Measurements from ENCODE around the gene SLC17A1. TPM values are rescaled to one million over a fixed set of nuclear protein-coding genes. Genes with fewer than 3 reads are reported as not detected.

The SLC17A1 gene
- total and polyA plus RNA-seq, 2 of the 13 experiments (the other 11 are each of a cell fraction or from before 2014, with no cell fraction given): 0.09 to 2.1 TPM

DNA sequence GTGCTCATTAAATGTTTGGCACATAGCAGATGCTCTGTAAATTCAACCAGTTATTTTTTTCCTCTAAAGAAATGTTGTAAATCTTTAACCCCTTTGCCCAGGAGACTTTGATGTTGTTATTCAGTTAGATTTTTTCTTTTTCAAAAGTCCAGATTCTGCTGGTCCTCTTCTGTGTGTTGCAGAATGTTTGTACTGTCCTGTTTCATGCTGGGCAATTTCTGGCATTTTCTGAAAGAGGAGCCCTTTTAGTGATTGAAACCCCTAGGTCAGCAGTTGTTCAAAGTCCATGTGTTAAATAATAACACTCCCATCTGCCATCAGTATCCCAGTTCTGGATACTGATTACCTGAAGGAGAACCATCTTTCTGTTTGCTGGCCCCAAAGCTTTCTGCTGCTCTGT lies 1.3 kb upstream of the SLC17A1 start (continued):
- TF ChIP-seq THYN1 (CRISPR knock-in tag; IDR thresholded peaks at IDR 0.05; ENCODE audit: borderline replicate concordance, low read depth) (no peak), REL (CRISPR knock-in tag; conservative IDR thresholded peaks at IDR 0.05) (no peak), ZNF768 (CRISPR knock-in tag; IDR thresholded peaks at IDR 0.05) (no peak), CREB1 (IDR thresholded peaks at IDR 0.05) (no peak), CREB1 (CRISPR knock-in tag; IDR thresholded peaks at IDR 0.05) (no peak), ZNF589 (CRISPR knock-in tag; conservative IDR thresholded peaks at IDR 0.05) (no peak), ZNF264 (CRISPR knock-in tag; IDR thresholded peaks at IDR 0.05) (no peak), ZSCAN20 (CRISPR knock-in tag; IDR thresholded peaks at IDR 0.05; ENCODE audit: borderline replicate concordance) (no peak), AKAP8 (CRISPR knock-in tag; IDR thresholded peaks at IDR 0.05) (no peak), NBN (conservative IDR thresholded peaks at IDR 0.05) (no peak), GATAD1 (CRISPR knock-in tag; IDR thresholded peaks at IDR 0.05) (no peak), ZNF678 (CRISPR knock-in tag; IDR thresholded peaks at IDR 0.05) (no peak), DPF2 (CRISPR knock-in tag; IDR thresholded peaks at IDR 0.05; ENCODE audit: borderline replicate concordance, low read depth) (no peak), MATR3 (CRISPR knock-in tag; IDR thresholded peaks at IDR 0.05) (no peak), ZNF792 (CRISPR knock-in tag; IDR thresholded peaks at IDR 0.05) (no peak), RXRA (CRISPR knock-in tag; IDR thresholded peaks at IDR 0.05) (no peak), ZNF614 (CRISPR knock-in tag; IDR thresholded peaks at IDR 0.05; ENCODE audit: borderline replicate concordance) (no peak), FOXA3 (CRISPR knock-in tag; IDR thresholded peaks at IDR 0.05) (peak; percentile 27; the same call in 1 of the 2 replicates), ZSCAN31 (CRISPR knock-in tag; IDR thresholded peaks at IDR 0.05; ENCODE audit: low read depth) (no peak), ZNF496 (CRISPR knock-in tag; IDR thresholded peaks at IDR 0.05; ENCODE audit: insufficient replicate concordance) (no peak), RBAK (CRISPR knock-in tag; IDR thresholded peaks at IDR 0.05) (no peak), HNRNPUL1 (IDR thresholded peaks at IDR 0.05; ENCODE audit: low read depth, low read length) (0 out of 2 replicates have a peak, but pooled peaks have one; percentile 36)
- TF ChIP-seq, protein P1, sequence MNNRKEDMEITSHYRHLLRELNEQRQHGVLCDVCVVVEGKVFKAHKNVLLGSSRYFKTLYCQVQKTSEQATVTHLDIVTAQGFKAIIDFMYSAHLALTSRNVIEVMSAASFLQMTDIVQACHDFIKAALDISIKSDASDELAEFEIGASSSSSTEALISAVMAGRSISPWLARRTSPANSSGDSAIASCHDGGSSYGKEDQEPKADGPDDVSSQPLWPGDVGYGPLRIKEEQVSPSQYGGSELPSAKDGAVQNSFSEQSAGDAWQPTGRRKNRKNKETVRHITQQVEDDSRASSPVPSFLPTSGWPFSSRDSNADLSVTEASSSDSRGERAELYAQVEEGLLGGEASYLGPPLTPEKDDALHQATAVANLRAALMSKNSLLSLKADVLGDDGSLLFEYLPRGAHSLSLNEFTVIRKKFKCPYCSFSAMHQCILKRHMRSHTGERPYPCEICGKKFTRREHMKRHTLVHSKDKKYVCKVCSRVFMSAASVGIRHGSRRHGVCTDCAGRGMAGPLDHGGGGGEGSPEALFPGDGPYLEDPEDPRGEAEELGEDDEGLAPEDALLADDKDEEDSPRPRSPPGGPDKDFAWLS (CRISPR knock-in tag; IDR thresholded peaks at IDR 0.05; ENCODE audit: borderline replicate concordance): no peak
- TF ChIP-seq, protein P2, sequence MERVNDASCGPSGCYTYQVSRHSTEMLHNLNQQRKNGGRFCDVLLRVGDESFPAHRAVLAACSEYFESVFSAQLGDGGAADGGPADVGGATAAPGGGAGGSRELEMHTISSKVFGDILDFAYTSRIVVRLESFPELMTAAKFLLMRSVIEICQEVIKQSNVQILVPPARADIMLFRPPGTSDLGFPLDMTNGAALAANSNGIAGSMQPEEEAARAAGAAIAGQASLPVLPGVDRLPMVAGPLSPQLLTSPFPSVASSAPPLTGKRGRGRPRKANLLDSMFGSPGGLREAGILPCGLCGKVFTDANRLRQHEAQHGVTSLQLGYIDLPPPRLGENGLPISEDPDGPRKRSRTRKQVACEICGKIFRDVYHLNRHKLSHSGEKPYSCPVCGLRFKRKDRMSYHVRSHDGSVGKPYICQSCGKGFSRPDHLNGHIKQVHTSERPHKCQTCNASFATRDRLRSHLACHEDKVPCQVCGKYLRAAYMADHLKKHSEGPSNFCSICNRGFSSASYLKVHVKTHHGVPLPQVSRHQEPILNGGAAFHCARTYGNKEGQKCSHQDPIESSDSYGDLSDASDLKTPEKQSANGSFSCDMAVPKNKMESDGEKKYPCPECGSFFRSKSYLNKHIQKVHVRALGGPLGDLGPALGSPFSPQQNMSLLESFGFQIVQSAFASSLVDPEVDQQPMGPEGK (CRISPR knock-in tag; IDR thresholded peaks at IDR 0.05): no peak
- TF ChIP-seq, protein P3, sequence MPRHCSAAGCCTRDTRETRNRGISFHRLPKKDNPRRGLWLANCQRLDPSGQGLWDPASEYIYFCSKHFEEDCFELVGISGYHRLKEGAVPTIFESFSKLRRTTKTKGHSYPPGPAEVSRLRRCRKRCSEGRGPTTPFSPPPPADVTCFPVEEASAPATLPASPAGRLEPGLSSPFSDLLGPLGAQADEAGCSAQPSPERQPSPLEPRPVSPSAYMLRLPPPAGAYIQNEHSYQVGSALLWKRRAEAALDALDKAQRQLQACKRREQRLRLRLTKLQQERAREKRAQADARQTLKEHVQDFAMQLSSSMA (CRISPR knock-in tag; IDR thresholded peaks at IDR 0.05): no peak
- TF ChIP-seq, protein P4, sequence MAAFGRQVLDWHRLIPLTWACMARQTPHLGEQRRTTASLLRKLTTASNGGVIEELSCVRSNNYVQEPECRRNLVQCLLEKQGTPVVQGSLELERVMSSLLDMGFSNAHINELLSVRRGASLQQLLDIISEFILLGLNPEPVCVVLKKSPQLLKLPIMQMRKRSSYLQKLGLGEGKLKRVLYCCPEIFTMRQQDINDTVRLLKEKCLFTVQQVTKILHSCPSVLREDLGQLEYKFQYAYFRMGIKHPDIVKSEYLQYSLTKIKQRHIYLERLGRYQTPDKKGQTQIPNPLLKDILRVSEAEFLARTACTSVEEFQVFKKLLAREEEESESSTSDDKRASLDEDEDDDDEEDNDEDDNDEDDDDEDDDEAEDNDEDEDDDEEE (CRISPR knock-in tag; IDR thresholded peaks at IDR 0.05): no peak
- TF ChIP-seq, protein P5, sequence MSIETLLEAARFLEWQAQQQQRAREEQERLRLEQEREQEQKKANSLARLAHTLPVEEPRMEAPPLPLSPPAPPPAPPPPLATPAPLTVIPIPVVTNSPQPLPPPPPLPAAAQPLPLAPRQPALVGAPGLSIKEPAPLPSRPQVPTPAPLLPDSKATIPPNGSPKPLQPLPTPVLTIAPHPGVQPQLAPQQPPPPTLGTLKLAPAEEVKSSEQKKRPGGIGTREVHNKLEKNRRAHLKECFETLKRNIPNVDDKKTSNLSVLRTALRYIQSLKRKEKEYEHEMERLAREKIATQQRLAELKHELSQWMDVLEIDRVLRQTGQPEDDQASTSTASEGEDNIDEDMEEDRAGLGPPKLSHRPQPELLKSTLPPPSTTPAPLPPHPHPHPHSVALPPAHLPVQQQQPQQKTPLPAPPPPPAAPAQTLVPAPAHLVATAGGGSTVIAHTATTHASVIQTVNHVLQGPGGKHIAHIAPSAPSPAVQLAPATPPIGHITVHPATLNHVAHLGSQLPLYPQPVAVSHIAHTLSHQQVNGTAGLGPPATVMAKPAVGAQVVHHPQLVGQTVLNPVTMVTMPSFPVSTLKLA (IDR thresholded peaks at IDR 0.05): no peak

All from HepG2 (cell line).